MM.1S (cell line): ENCODE data around the gene GLUD2.

Source experiments
- DNase-seq: peaks from one replicate; pipeline ENCODE4 v3.0.0-alpha.2; 2015
- H2AFZ ChIP-seq: fragments of 300-600 bp; sonication (generic); 2 replicates; pipeline ENCODE4 v1.6.0; 2016; ENCODE audit warnings: antibody characterized with exemption, low read length
- H3F3A ChIP-seq: fragments of 300-600 bp; sonication (generic); 2 replicates; pipeline ENCODE4 v1.6.1; 2016; ENCODE audit warnings: mild to moderate bottlenecking, antibody characterized with exemption, low read length, moderate library complexity, mixed read lengths; ENCODE audit not compliant: insufficient read depth
- H3K27ac ChIP-seq: fragments of 300-600 bp; sonication (generic); 2 replicates; pipeline ENCODE4 v1.5.1; 2016; ENCODE audit warnings: mild to moderate bottlenecking, low read length
- H3K27me3 ChIP-seq: fragments of 300-600 bp; sonication (generic); replicated peaks from 2 replicates; pipeline ENCODE4 v1.6.0; 2016; ENCODE audit warnings: low read length; ENCODE audit not compliant: insufficient read depth
- H3K36me3 ChIP-seq: fragments of 300-600 bp; sonication (generic); replicated peaks from 2 replicates; pipeline ENCODE4 v1.6.1; 2016; ENCODE audit warnings: mild to moderate bottlenecking, low read length, mixed read lengths; ENCODE audit not compliant: insufficient read depth
- H3K4me1 ChIP-seq: fragments of 300-600 bp; sonication (generic); 2 replicates; pipeline ENCODE4 v1.6.1; 2016; ENCODE audit warnings: low read length, mixed read lengths
- H3K4me2 ChIP-seq: fragments of 300-600 bp; sonication (generic); 2 replicates; pipeline ENCODE4 v1.6.0; 2016; ENCODE audit warnings: low read depth, low read length
- H3K4me3 ChIP-seq: fragments of 300-600 bp; sonication (generic); 2 replicates; pipeline ENCODE4 v1.5.1; 2016; ENCODE audit warnings: low read length, mixed read lengths
- H3K79me2 ChIP-seq: fragments of 300-600 bp; sonication (generic); 2 replicates; pipeline ENCODE4 v1.6.1; 2016; ENCODE audit warnings: mixed run types, low read length, mixed read lengths
- H3K9ac ChIP-seq: fragments of 300-600 bp; sonication (generic); 2 replicates; pipeline ENCODE4 v1.6.1; 2016; ENCODE audit warnings: low read length, mixed read lengths
- H3K9me2 ChIP-seq: fragments of 300-600 bp; sonication (generic); replicated peaks from 2 replicates; pipeline ENCODE4 v1.6.1; 2016; ENCODE audit warnings: mild to moderate bottlenecking, low read length, mixed read lengths; ENCODE audit not compliant: insufficient read depth
- H3K9me3 ChIP-seq: fragments of 300-600 bp; sonication (generic); replicated peaks from 2 replicates; pipeline ENCODE4 v1.6.1; 2016; ENCODE audit warnings: mild to moderate bottlenecking, low read length, mixed read lengths; ENCODE audit not compliant: insufficient read depth
- H4K20me1 ChIP-seq: fragments of 300-600 bp; sonication (generic); 2 replicates; pipeline ENCODE4 v1.6.1; 2016; ENCODE audit warnings: mild to moderate bottlenecking, low read length, moderate library complexity, mixed read lengths; ENCODE audit not compliant: insufficient read depth
- EZH2 ChIP-seq: fragments of 300-600 bp; sonication (generic); optimal IDR thresholded peaks from 2 replicates; pipeline ENCODE3; 2017; ENCODE audit warnings: low read depth, mild to moderate bottlenecking, antibody characterized with exemption, low read length, mixed read lengths
- EZH2phosphoT487 ChIP-seq: fragments of 300-600 bp; sonication (generic); IDR thresholded peaks from 2 replicates; pipeline ENCODE4 v1.6.1; 2018; ENCODE audit warnings: antibody characterized with exemption, low read length
- TF ChIP-seq, protein P1 (sequence below): fragments of 300-600 bp; sonication (generic); IDR thresholded peaks from 2 replicates; pipeline ENCODE4 v1.5.1; 2016; ENCODE audit warnings: antibody characterized with exemption, low read length, mixed read lengths

Gene GLUD2

DNA sequence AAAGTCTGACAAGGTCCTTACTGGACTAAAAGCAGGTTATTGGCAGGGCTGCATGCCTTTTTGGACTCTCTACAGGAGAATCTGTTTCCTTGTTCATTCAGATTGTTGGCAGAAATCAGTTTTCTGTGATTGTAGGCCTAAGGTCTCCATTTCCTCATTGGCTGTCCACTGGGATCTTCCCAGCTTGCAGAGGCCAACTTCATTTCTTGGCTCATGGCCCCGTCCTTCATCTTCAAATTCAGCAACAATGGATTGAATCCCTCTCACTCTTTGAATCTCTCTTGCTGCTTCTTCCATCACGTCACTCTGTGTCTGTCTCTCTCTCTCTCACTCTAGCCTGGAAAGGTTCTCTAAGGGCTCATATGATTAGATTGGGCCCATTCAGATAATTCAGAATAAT is 14.9 kb upstream of the GLUD2 start:
- H3K79me2 ChIP-seq, result no peaks in the 10 kb centered on the region
- no peak for DNase-seq
- H3K9me3 ChIP-seq, result no peaks in the 10 kb centered on the region
- H2AFZ ChIP-seq, result no peak overlapping the region
- TF ChIP-seq EZH2 (no peak), EZH2phosphoT487 (no peak)
- TF ChIP-seq, protein P1, sequence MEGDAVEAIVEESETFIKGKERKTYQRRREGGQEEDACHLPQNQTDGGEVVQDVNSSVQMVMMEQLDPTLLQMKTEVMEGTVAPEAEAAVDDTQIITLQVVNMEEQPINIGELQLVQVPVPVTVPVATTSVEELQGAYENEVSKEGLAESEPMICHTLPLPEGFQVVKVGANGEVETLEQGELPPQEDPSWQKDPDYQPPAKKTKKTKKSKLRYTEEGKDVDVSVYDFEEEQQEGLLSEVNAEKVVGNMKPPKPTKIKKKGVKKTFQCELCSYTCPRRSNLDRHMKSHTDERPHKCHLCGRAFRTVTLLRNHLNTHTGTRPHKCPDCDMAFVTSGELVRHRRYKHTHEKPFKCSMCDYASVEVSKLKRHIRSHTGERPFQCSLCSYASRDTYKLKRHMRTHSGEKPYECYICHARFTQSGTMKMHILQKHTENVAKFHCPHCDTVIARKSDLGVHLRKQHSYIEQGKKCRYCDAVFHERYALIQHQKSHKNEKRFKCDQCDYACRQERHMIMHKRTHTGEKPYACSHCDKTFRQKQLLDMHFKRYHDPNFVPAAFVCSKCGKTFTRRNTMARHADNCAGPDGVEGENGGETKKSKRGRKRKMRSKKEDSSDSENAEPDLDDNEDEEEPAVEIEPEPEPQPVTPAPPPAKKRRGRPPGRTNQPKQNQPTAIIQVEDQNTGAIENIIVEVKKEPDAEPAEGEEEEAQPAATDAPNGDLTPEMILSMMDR, result no peak
- H3K27me3 ChIP-seq, result no peaks in the 10 kb centered on the region
- H3K4me3 ChIP-seq, result no peak overlapping the region
- no peaks in the 10 kb centered on the region for H3F3A ChIP-seq
- no peaks in the 10 kb centered on the region for H3K36me3 ChIP-seq
- no peak overlapping the region for H3K9ac ChIP-seq
- H3K4me1 ChIP-seq, result no peaks in the 10 kb centered on the region
- H4K20me1 ChIP-seq, result no peaks in the 10 kb centered on the region
- H3K27ac ChIP-seq, result no peak overlapping the region
- no peaks in the 10 kb centered on the region for H3K9me2 ChIP-seq
- H3K4me2 ChIP-seq, result no peak overlapping the region

DNA sequence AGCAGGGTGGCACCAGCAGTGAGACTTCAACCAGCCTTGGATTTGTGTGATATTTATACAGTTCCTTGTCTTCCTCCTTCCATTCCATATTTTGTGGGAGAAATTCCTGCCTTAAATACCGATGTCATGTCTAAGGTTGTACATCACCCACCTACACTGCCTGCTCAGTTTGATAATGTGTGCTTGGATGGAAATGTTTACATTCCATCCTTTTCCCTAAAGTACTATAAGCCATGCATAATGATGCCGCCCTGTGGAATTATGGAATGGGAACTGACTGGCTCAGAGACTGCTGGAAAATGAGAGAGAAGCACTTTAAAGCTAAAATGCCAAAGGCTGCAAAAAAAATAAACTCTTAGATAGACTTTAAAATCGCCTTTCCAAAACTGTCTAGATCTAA is 11.3 kb upstream of the GLUD2 start:
- no peaks in the 10 kb centered on the region for H3K36me3 ChIP-seq
- H3K4me1 ChIP-seq, result no peaks in the 10 kb centered on the region
- no peak overlapping the region for H3K9ac ChIP-seq
- no peaks in the 10 kb centered on the region for H3K79me2 ChIP-seq
- no peak overlapping the region for H2AFZ ChIP-seq
- no peak overlapping the region for H3K27ac ChIP-seq
- TF ChIP-seq, protein P1, result no peak
- TF ChIP-seq EZH2 (no peak), EZH2phosphoT487 (no peak)
- H3K9me3 ChIP-seq, result no peaks in the 10 kb centered on the region
- no peaks in the 10 kb centered on the region for H4K20me1 ChIP-seq
- DNase-seq, result no peak
- H3F3A ChIP-seq, result no peaks in the 10 kb centered on the region
- H3K9me2 ChIP-seq, result no peaks in the 10 kb centered on the region
- no peaks in the 10 kb centered on the region for H3K27me3 ChIP-seq
- no peak overlapping the region for H3K4me3 ChIP-seq
- H3K4me2 ChIP-seq, result no peak overlapping the region

DNA sequence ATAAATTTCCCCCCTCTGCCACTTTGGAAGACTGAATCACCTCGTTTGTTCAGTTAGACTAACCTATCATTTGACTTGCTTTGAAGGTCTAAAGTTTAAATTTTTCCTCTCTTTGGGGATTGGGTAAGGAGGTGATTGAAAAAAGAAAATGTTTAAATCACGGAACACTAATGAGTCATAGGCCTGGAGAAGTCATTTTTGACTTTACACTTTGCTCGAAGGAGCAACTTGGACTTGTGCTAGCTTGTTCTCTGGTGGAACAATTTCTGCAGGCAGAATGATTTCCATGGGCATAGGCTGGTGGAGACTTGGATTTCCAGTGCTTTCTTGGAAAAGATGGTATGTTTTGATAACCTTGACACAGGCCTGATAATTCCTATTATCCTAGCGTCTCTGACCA is 10.5 kb upstream of the GLUD2 start:
- Histone ChIP-seq H3K9me2 (no peaks in the 10 kb centered on the region), H2AFZ (no peak overlapping the region), H3K9me3 (no peaks in the 10 kb centered on the region), H3K79me2 (no peaks in the 10 kb centered on the region), H4K20me1 (no peaks in the 10 kb centered on the region), H3K27me3 (no peaks in the 10 kb centered on the region), H3K4me1 (no peaks in the 10 kb centered on the region), H3K4me3 (no peak overlapping the region), H3K27ac (no peak overlapping the region), H3K4me2 (no peak overlapping the region), H3K9ac (no peak overlapping the region), H3F3A (no peaks in the 10 kb centered on the region), H3K36me3 (no peaks in the 10 kb centered on the region)
- DNase-seq, result no peak
- no peak for TF ChIP-seq EZH2
- TF ChIP-seq EZH2phosphoT487, result no peak
- TF ChIP-seq, protein P1, result no peak
